NOMO-1 treated with dmso at 0.1 percent for 144 hours (cell line): ENCODE data around the gene CASKIN2.
A peak's percentile ranks its signal among the peaks of the same experiment; 100 is the strongest.

Experiments used
- DNase-seq: peaks from one replicate; lab custom pipeline; 2025; ENCODE audit not compliant: unreplicated experiment; lab: John Stamatoyannopoulos, UW

The CASKIN2 gene

GRCh38 chr17:75549246-75550138 lies 34.2 kb upstream of the CASKIN2 start:
- DNase-seq = no peak

GRCh38 chr17:75548813-75549212 lies 33.5 kb upstream of the CASKIN2 start:
- DNase-seq = no peak

GRCh38 chr17:75547091-75547490 lies 31.8 kb upstream of the CASKIN2 start:
- DNase-seq = no peak

- DNase-seq = no peak
Measured at GRCh38 chr17:75546181-75546580, 30.8 kb upstream of the CASKIN2 start.

DNA sequence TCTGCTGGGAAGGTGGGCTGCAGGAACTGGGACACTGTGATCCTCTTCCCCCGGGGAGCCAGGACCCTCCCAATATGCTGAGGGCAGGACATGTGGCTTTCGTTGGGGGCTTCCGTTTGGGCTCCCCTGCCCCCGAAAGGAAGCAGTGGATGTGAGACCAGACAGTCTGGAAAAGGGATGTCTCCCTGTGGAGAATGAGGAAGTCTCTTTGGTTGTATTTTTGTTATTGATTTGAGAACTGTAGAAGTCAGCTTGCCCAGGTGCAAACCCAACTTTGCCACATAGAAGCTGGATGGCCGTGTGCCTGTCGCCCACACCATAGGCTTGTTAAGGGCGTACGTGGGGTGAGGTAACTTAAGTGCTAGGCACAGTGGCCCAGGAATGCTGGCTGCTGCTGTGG lies 28.9 kb upstream of the CASKIN2 start:
- no peak for DNase-seq

GRCh38 chr17:75542728-75543336 lies 27.5 kb upstream of the CASKIN2 start:
- no peak for DNase-seq

GRCh38 chr17:75542229-75542628 lies 26.9 kb upstream of the CASKIN2 start:
- no peak for DNase-seq

DNA sequence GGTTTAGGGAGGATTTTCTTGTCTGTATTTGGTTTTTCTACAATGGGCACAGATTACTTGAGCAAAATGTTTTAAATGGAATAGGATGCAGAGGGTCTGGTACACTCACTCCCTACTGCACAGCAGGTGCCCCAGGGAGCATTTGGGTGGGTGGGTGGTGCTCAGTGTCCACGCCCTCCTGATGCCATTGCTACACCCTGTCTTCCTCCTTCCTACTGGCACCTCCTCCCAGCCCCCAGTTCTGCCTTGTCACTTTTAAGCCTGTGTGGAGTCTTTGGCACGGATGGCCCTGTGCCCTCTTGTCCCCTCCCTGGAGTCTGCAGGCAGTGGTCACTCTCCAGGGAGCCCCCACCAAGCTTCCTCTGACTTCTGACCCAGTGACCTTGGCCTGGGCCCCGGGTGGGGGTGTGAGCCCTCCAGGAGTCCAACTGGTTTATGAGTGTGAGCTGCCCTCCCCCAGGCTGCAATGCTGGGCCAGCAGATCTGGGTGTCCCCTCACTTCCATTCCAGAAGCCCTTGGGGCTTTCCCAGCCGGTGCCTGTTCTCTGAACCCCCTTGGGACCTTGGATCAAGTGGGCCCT lies 25.7 kb upstream of the CASKIN2 start:
- DNase-seq = no peak

GRCh38 chr17:75539967-75540729 lies 24.8 kb upstream of the CASKIN2 start:
- no peak for DNase-seq

GRCh38 chr17:75536366-75536765 lies 21.0 kb upstream of the CASKIN2 start:
- DNase-seq = no peak

DNA sequence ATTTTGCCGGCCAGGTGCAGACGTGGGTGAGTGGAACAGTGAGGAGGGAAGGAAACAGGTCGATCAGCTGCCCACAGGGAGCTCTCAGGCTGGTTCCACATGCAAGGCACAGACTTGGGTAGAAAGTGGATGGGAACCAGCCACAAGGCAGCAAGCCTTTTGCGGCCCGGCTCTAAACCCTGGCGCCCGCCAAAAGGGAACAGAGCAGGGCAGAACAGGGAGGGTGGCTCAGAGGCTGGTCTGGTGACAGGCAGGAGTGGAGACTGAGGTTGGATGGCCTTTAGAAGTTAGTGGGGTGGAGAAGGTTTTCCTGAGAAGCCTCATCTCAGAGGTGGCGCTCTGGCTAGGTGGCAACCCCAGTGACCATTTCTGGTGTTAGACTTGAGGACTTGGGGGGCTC lies 20.5 kb upstream of the CASKIN2 start:
- DNase-seq = no peak

DNA sequence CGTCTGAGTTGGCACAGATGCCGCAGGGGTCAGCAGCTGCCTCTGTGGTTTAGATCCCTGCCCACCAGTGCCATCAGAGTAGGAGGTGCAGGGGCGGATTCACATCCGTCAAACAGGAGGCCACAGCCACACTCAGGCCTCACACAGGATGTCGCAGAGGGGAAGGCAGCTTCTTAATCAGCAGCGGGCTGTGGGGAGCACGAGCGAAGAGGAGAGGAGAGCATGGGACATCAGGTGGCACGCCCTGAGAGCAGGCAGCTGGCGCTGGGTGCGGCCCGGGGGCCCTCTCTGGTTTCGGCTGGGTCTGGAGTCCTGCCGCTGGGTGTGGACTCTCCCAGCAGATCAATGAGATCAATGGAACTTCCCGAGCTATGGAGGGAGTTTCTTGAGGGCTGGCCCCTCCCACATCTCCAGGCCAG lies 19.8 kb upstream of the CASKIN2 start:
- no peak for DNase-seq

GRCh38 chr17:75531721-75532072 lies 16.4 kb upstream of the CASKIN2 start:
- no peak for DNase-seq

DNA sequence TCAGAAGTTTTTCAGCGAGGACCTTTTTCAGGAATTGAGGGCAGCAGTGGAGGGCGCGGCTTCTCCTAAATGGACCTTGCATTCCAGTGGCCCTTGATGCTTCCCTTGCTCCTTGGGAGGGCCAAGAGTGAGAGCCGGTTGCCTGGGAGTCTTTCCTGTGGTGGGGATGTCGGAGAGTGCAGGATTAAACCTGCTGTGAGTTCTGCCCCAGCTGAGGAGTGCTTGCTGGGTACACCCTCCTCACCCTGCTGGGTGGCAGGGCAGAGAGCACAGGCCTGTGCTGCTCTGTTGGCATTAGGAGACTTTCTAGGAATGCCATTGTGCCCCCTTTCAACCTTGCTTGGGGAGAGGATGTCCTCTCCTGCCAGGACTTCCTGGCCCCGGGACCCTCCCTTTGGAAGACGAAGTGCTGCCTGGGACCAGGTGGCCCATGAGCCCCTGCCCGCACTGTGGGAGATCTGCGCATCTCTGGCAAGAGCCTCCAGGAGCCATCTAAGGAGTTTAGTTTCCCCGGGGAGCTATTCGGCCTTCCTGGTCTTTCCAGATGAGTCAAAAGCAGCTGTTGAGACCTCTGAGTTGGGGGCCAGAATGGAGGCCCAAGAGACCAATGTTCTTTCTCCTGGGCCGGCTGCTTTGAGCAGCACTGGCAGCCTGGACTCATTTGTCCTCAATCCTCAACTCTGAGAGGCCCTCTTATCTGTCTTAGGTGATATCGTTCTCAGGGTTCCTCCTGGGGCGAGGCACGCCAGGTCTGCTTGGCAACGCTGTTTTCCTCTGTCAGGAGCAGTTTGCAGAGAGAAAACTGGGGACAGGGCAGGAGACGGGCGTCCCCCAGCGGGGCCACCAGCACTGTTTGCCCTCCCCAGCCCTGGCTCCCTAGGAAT lies 15.7 kb upstream of the CASKIN2 start:
- DNase-seq = no peak

DNA sequence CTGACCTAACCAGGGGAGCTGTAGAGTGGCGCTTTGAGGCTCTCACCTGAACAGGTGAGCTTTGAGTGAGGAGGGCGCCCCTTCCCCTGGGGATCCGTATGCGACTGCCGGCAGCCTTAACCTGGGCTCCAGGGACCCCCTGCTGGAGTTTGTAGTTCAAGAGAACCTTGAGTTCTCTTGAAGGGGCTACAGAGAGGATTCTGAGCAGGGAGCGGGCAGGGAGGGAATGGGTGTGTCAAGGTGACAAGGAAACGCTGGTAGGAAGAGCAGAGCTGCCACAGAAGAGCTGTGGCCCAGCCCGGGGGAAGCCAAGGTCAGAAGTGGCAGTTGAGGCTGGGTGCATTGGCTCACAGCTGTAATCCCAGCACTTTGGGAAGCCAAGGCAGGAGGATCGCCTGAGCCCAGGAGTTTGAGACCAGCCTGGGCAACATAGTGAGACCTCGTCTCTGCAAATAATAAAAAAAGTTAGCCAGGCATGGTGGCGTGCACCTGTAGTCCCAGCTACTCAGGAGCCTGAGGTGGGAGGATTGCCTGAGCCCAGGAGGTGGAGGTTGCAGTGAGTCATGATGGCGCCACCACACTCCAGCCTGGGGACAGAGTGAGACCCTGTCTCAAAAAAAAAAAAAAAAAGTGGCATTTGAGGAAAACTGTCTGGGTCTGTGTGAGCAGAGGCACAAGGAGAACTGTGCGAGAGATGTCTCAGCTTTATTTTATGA lies 11.4 kb upstream of the CASKIN2 start:
- no peak for DNase-seq

DNA sequence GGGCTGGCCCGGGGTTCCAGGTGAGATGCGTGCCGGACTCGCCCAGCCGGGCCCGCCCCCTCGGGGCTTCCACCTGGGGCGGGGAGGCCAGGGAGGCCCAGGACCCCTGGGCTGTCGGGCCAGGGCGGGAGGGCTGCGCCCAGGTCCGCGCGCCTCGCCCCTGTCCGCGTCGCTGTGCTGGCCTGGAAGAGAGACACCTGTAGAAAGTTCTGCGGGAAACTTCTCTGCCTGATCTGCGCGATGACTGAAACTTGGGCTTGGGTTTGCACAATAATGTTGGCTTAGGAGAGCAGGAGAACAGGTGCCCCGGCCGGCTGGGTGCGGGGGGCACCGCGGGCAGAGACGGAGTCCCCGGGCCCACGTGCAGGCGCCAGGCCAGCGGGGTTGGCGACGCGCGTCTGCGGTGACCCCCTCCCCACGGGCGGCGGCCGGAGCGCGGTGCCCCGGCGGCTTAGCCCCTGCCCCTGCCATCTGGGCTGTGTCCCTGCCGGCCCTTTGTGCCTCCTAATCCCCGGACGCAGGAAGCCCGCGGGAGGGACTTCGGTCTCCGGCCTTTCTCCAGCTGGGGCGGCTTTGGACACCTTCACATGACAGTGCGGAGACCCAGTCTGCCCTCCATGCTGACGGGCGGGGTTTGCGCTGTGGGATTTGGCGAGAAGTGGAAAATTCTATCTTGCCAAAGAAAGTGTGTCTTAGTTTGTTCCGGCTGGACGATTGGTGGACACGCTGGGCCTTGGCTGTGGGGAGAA lies 10.6 kb upstream of the CASKIN2 start:
- no peak for DNase-seq

DNA sequence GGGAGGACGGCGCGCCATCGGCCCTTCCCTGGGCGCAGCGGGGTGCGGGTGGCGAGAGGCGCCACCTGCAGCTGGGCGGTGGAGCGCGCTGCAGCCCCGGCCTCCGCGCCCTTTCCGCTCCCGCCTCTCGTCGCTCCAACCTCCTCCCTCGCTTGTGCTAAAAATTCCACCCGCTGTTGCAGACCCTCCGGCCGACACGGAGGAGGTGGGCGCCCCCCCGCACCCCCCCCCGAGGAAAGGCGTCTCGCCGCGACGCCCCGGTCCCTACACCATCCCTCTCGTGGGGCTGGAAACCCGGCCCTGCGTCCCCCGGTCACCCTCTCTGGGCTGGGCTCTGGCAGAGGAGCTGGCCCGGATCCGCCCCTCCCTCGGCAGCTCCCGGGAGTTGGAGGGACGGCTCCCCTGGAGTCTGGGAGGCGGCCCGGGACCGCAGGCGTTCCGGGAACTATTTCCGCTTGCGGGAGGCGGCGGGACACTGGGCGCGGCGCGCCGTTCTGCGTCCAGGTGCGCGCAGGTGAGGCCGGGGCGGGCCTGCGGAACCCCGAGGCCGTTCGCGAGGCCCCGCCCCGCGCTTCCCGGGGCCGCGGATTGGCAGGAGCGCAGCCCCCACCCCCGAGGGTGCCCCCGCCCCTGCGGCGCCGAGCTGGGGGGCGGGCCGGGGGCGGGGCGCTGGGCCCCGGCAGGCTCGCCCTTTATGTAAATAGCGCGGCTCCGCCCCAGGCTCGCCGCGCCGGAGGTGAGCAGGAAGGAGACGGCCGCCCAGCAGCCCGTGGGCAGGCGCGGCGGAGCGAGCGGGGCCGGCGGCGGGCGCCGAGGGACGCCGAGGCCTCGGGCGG lies 9.9 kb upstream of the CASKIN2 start, which contains the start of gene LLGL2:
LLGL2 (plus strand) TSS at position 728 of the 836 bp plus-strand sequence. CDS start 17,730 bp downstream, outside the sequence.
- DNase-seq = peak; percentile 68
